ENCODE measurements around the gene PTPRN2.

GRCh38 chr7:158295966-158296797 is 291.4 kb downstream of the PTPRN2 start:
- TF ChIP-seq CTCF (conservative IDR thresholded peaks at IDR 0.05; ENCODE audit: low read length) (no peak), EZH2phosphoT487 (IDR thresholded peaks at IDR 0.05; ENCODE audit: borderline replicate concordance, low read depth, low read length) (no peak)

All from OCI-LY7 (cell line).